BLaER1 treated with 17β-estradiol and CSF1 and Interleukin-3, amounts not matched to agents 10 nM and 100 nM (cell line): ENCODE measurements around the gene HRH3.

Experiments used
- H3K27ac ChIP-seq, 11 experiments: shearing (Covaris generic); formaldehyde crosslinking; 2 replicates each; pipeline ENCODE4 v1.8.1; 2022
- H3K27me3 ChIP-seq, 11 experiments: shearing (Covaris generic); formaldehyde crosslinking; 2 replicates each; pipeline ENCODE4 v1.8.1; 2022
- H3K36me3 ChIP-seq, 11 experiments: shearing (Covaris generic); formaldehyde crosslinking; 2 replicates each; pipeline ENCODE4 v1.8.1; 2022
- H3K4me1 ChIP-seq, 10 experiments: shearing (Covaris generic); formaldehyde crosslinking; 2 replicates each; pipeline ENCODE4 v1.8.1; 2022
- H3K4me2 ChIP-seq, 11 experiments: shearing (Covaris generic); formaldehyde crosslinking; 2 replicates each; pipeline ENCODE4 v1.8.1; 2022
- H3K4me3 ChIP-seq, 10 experiments: shearing (Covaris generic); formaldehyde crosslinking; 2 replicates each; pipeline ENCODE4 v1.8.1; 2022
- H3K9ac ChIP-seq, 11 experiments: shearing (Covaris generic); formaldehyde crosslinking; 2 replicates each; pipeline ENCODE4 v1.8.1; 2022
- H3K9me3 ChIP-seq, 11 experiments: shearing (Covaris generic); formaldehyde crosslinking; replicated peaks in 1 of 11; 2 replicates each; pipeline ENCODE4 v1.8.1; 2022
- H4K20me1 ChIP-seq, 11 experiments: shearing (Covaris generic); formaldehyde crosslinking; 2 replicates each; pipeline ENCODE4 v1.8.1; 2022
- Cebpa-rat ChIP-seq, 11 experiments: shearing (Covaris generic); IDR thresholded peaks; 2 replicates each; pipeline ENCODE4 v1.8.1; 2022

The HRH3 gene

DNA sequence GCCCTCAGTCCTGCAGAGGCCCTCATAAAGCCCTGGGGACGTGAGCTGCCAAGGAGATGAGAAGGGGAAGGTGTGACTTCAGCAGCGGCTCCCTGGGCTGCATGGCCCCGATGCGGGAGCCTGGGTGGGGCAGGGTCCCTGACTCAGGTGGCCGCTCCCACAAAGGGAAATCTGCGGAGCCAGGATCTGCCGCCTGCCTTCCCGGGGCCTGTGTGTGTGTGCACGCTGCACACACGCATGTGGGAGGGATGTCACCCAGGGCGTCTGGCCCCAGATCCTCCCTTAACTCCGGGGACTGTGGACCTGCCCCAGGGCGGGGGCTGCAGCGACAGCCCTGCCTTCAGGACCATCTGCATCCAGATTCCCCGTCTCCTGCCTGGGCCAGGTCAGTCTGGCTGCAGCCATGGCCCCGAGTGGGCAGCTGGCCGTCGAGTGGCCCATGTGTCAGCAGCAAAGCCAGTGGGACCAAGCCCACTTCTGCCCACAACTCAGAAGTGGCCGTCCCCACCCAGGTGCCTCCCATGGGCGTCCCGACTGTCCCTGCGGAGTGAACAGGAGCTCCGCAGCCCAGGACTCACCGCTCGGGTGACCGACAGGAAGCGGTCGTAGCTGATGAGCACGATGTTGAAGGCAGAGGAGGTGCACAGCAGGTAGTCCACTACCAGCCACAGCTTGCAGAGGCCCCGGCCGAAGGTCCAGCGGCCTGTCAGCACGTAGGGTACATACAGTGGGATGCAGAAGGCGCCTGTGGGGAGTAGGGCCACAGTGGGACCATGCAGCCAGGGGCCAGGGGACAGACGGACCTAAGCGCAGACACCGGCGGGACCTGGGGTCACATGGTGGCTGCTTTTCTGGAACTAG lies 1.9 kb downstream of the HRH3 start:
- no peak for TF ChIP-seq Cebpa-rat (IDR thresholded peaks at IDR 0.05)
- no peak overlapping the region for H3K9ac ChIP-seq
- H3K4me2 ChIP-seq, result peak overlapping the region in 9 of 11 experiments; percentile 18 to 99 (median 87); a peak in 16 of 22 replicates
- no peaks in the 10 kb centered on the region for H3K36me3 ChIP-seq
- H3K4me3 ChIP-seq, result no peak overlapping the region
- peaks cover 59 to 95% (median 72%) of the 10 kb centered on the region in 11 experiments for H3K27me3 ChIP-seq
- no peak overlapping the region for H3K27ac ChIP-seq
- no peaks in the 10 kb centered on the region for H3K9me3 ChIP-seq
- H3K4me1 ChIP-seq, result peaks cover 23 to 79% (median 71%) of the 10 kb centered on the region in 10 experiments; a peak in 19 of 20 replicates
- peaks cover 0 to 94% (median 79%) of the 10 kb centered on the region in 11 experiments; a peak in 20 of 22 replicates for H4K20me1 ChIP-seq

- no peak overlapping the region for H3K4me3 ChIP-seq
- peaks cover 23 to 81% (median 71%) of the 10 kb centered on the region in 10 experiments; a peak in 19 of 20 replicates for H3K4me1 ChIP-seq
- no peaks in the 10 kb centered on the region for H3K36me3 ChIP-seq
- peaks cover 47 to 82% (median 60%) of the 10 kb centered on the region in 11 experiments for H3K27me3 ChIP-seq
- H3K27ac ChIP-seq, result no peak overlapping the region
- H3K9me3 ChIP-seq, result no peaks in the 10 kb centered on the region
- 0 out of 22 replicates have a peak overlapping the region, but pooled peaks of 1 of the 11 experiments have one; percentile 4 for H3K9ac ChIP-seq
- TF ChIP-seq Cebpa-rat (IDR thresholded peaks at IDR 0.05), result no peak
- peak overlapping the region in 9 of 11 experiments; percentile 18 to 99 (median 87); a peak in 18 of 22 replicates for H3K4me2 ChIP-seq
- peaks cover 0 to 88% (median 74%) of the 10 kb centered on the region in 11 experiments; a peak in 20 of 22 replicates for H4K20me1 ChIP-seq
Measured at GRCh38 chr20:62216636-62217566, 3.2 kb downstream of the HRH3 start.

DNA sequence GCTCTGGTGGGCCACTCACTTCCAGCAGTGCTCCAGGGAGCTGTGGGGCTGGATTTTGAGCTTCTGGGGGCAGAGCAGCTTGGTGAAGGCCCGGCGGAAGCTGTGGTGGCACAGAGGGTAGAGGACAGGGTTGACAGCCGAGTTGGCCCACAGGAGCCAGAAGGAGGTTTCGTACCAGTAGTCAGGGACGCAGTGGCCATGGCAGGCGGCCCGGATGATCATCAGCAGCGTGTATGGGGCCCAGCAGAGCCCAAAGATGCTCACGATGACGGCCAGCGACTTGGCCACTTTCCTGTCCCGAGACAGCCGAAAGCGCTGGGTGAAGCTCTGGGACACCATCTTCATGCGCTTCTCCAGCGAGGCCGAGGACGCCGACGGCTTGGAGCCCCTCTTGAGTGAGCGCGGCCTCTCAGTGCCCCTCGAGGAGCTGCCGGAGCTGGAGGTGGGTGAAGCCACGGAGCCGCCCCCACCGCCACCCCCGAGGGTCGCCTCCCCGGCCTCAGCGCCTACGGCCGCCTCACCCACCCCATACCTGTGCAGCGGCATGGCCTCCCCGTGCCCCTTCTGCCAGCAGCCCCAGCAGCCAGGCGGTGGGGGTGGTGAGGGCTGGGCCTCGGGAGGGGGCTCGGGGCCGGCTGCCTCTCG lies 4.0 kb downstream of the HRH3 start:
- H3K4me2 ChIP-seq, result peak overlapping the region in 9 of 11 experiments; percentile 44 to 99 (median 87); a peak in 19 of 22 replicates

GRCh38 chr20:62215020-62215990 lies 4.8 kb downstream of the HRH3 start:
- Histone ChIP-seq H3K9ac (peak overlapping the region in 3 of 11 experiments; percentile 9 to 41 (median 23); a peak in 1 of 22 replicates), H3K27me3 (peaks cover 31 to 66% (median 44%) of the 10 kb centered on the region in 11 experiments), H4K20me1 (peaks cover 0 to 88% (median 59%) of the 10 kb centered on the region in 11 experiments; a peak in 20 of 22 replicates), H3K4me1 (peaks cover 13 to 87% (median 68%) of the 10 kb centered on the region in 10 experiments; a peak in 19 of 20 replicates), H3K27ac (no peak overlapping the region), H3K9me3 (no peaks in the 10 kb centered on the region), H3K36me3 (no peaks in the 10 kb centered on the region), H3K4me3 (no peak overlapping the region; a peak in 1 of 20 replicates), H3K4me2 (peak overlapping the region in 10 of 11 experiments; percentile 6 to 99 (median 83); a peak in 19 of 22 replicates)
- TF ChIP-seq Cebpa-rat (IDR thresholded peaks at IDR 0.05), result no peak

More for the DNA sequence above, 4.0 kb downstream of the HRH3 start:
- Histone ChIP-seq H3K27me3 (peaks cover 39 to 74% (median 52%) of the 10 kb centered on the region in 11 experiments), H3K9me3 (no peaks in the 10 kb centered on the region), H3K4me1 (peaks cover 20 to 87% (median 71%) of the 10 kb centered on the region in 10 experiments; a peak in 19 of 20 replicates), H3K36me3 (no peaks in the 10 kb centered on the region), H3K9ac (peak overlapping the region in 3 of 11 experiments; percentile 4 to 41 (median 23); a peak in 1 of 22 replicates), H3K4me3 (no peak overlapping the region; a peak in 1 of 20 replicates), H4K20me1 (peaks cover 0 to 88% (median 66%) of the 10 kb centered on the region in 11 experiments; a peak in 20 of 22 replicates), H3K27ac (no peak overlapping the region)
- TF ChIP-seq Cebpa-rat (IDR thresholded peaks at IDR 0.05), result no peak

GRCh38 chr20:62214067-62214466 lies 6.0 kb downstream of the HRH3 start:
- no peaks in the 10 kb centered on the region for H3K9me3 ChIP-seq
- TF ChIP-seq Cebpa-rat (IDR thresholded peaks at IDR 0.05), result no peak
- no peaks in the 10 kb centered on the region for H3K36me3 ChIP-seq
- H3K27ac ChIP-seq, result no peak overlapping the region
- peak overlapping the region in 9 of 11 experiments; percentile 44 to 99 (median 87); a peak in 14 of 22 replicates for H3K4me2 ChIP-seq
- peaks cover 0 to 88% (median 51%) of the 10 kb centered on the region in 11 experiments; a peak in 19 of 22 replicates for H4K20me1 ChIP-seq
- H3K4me1 ChIP-seq, result peaks cover 5 to 85% (median 66%) of the 10 kb centered on the region in 10 experiments; a peak in 19 of 20 replicates
- no peak overlapping the region for H3K4me3 ChIP-seq
- no peak overlapping the region for H3K9ac ChIP-seq
- H3K27me3 ChIP-seq, result peaks cover 19 to 55% (median 32%) of the 10 kb centered on the region in 11 experiments

- H3K27ac ChIP-seq, result no peak overlapping the region
- H3K36me3 ChIP-seq, result no peaks in the 10 kb centered on the region
- no peaks in the 10 kb centered on the region for H3K9me3 ChIP-seq
- peak overlapping the region in 2 of 11 experiments; percentile 2 to 10; a peak in 3 of 22 replicates for H3K4me2 ChIP-seq
- no peak overlapping the region for H3K9ac ChIP-seq
- TF ChIP-seq Cebpa-rat (IDR thresholded peaks at IDR 0.05), result no peak
- H4K20me1 ChIP-seq, result peaks cover 0 to 85% (median 34%) of the 10 kb centered on the region in 11 experiments; a peak in 18 of 22 replicates
- H3K4me3 ChIP-seq, result no peak overlapping the region
- peaks cover 5 to 80% (median 59%) of the 10 kb centered on the region in 10 experiments; a peak in 19 of 20 replicates for H3K4me1 ChIP-seq
- H3K27me3 ChIP-seq, result peaks cover 2 to 37% (median 14%) of the 10 kb centered on the region in 11 experiments; a peak in 20 of 22 replicates
Measured at GRCh38 chr20:62212299-62212698, 7.8 kb downstream of the HRH3 start.

DNA sequence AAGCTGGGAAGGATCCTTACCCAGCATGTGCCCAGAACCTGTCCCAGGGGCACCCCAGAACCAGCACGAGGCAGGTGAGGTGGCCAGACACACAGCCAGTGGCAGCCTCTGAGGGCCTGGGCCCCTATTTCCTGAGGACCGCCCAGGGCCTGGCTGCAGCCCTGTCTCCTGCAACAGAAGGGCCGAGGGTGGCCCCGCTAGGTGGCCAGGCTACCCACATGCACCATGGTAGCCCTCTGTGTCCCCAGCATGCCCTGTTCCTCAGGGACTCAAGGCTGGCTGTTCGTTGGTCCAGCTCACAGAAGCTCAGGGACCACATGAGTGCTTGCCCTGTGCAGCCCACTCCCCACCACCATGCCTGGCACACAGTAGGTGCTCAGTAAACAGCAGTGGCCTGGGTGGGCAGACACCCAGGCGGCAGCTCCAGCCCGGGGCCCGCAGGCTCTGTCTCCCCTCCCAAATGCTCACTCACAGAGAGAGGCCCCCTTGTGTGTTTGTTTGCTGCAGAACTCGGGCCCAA lies 8.2 kb downstream of the HRH3 start:
- Histone ChIP-seq H3K9ac (no peak overlapping the region), H4K20me1 (peaks cover 0 to 84% (median 29%) of the 10 kb centered on the region in 11 experiments; a peak in 17 of 22 replicates), H3K4me3 (no peak overlapping the region), H3K36me3 (no peaks in the 10 kb centered on the region), H3K4me2 (peak overlapping the region in 2 of 11 experiments; percentile 2 to 10; a peak in 3 of 22 replicates), H3K27me3 (peaks cover 0 to 32% (median 10%) of the 10 kb centered on the region in 11 experiments; a peak in 13 of 22 replicates), H3K4me1 (peaks cover 5 to 78% (median 59%) of the 10 kb centered on the region in 10 experiments; a peak in 19 of 20 replicates), H3K27ac (no peak overlapping the region), H3K9me3 (no peaks in the 10 kb centered on the region)
- TF ChIP-seq Cebpa-rat (IDR thresholded peaks at IDR 0.05), result no peak
